Measurements from ENCODE around the gene TMCO4. TPM values are rescaled to one million over a fixed set of nuclear protein-coding genes. Genes with fewer than 3 reads are reported as not detected.
A peak's percentile ranks its signal among the peaks of the same experiment; 100 is the strongest.

The TMCO4 gene
- total and polyA plus RNA-seq, 2 donors (not counting 1 experiment from before 2014, with no cell fraction given) = 12.5 to 24.3 TPM

- Histone ChIP-seq H3K4me3 (replicated peaks in 1 of 4; ENCODE audit: control extremely low read depth in 1 of 4, insufficient read depth in 1 of 4, low read depth in 3 of 4, low read length in 4 of 4) (no peak overlapping the region), H3K27ac (ENCODE audit: insufficient read depth, low read length) (no peak overlapping the region), H3K9ac (ENCODE audit: insufficient read depth, low read length) (no peak overlapping the region), H3K36me3 (ENCODE audit: control insufficient read depth, insufficient read depth, low read length) (peaks cover 4% of the 10 kb centered on the region), H3K9me3 (ENCODE audit: control insufficient read depth, insufficient read depth, low read depth, low read length) (no peaks in the 10 kb centered on the region), H4K20me1 (ENCODE audit: control insufficient read depth, extremely low read depth, insufficient read depth, low read length) (no peaks in the 10 kb centered on the region), H3K4me1 (ENCODE audit: control insufficient read depth, extremely low read depth, insufficient read depth, low read length) (no peaks in the 10 kb centered on the region), H2AFZ (ENCODE audit: low read length) (no peak overlapping the region), H3K4me2 (ENCODE audit: extremely low read depth, insufficient read depth, low read length) (no peak overlapping the region), H3K79me2 (ENCODE audit: control insufficient read depth, insufficient read depth, low read length) (no peaks in the 10 kb centered on the region), H3K27me3 (ENCODE audit: control insufficient read depth, insufficient read depth, low read length) (no peaks in the 10 kb centered on the region)
- no peak for DNase-seq (ENCODE audit: low read depth in 2 of 2)
- TF ChIP-seq CTCF (conservative IDR thresholded peaks at IDR 0.05 in 1 of 2, IDR thresholded peaks at IDR 0.05 in 1 of 2; ENCODE audit: low read depth in 1 of 2, low read length in 2 of 2) = no peak
- no peak for TF ChIP-seq EZH2 (IDR thresholded peaks at IDR 0.05; ENCODE audit: low read length, missing control alignments)
Measured at GRCh38 chr1:19786988-19787423, 12.7 kb downstream of the TMCO4 start.

- H3K27ac ChIP-seq (ENCODE audit: insufficient read depth, low read length) = no peak overlapping the region
- H3K4me1 ChIP-seq (ENCODE audit: control insufficient read depth, extremely low read depth, insufficient read depth, low read length) = no peaks in the 10 kb centered on the region
- H3K36me3 ChIP-seq (ENCODE audit: control insufficient read depth, insufficient read depth, low read length) = peaks cover 2% of the 10 kb centered on the region
- no peaks in the 10 kb centered on the region for H3K9me3 ChIP-seq (ENCODE audit: control insufficient read depth, insufficient read depth, low read depth, low read length)
- H3K4me2 ChIP-seq (ENCODE audit: extremely low read depth, insufficient read depth, low read length) = no peak overlapping the region
- no peak overlapping the region for H3K9ac ChIP-seq (ENCODE audit: insufficient read depth, low read length)
- no peaks in the 10 kb centered on the region for H3K79me2 ChIP-seq (ENCODE audit: control insufficient read depth, insufficient read depth, low read length)
- peak in 1 of 2 donors; percentile 19 for DNase-seq (ENCODE audit: low read depth in 2 of 2)
- no peaks in the 10 kb centered on the region for H3K27me3 ChIP-seq (ENCODE audit: control insufficient read depth, insufficient read depth, low read length)
- no peaks in the 10 kb centered on the region for H4K20me1 ChIP-seq (ENCODE audit: control insufficient read depth, extremely low read depth, insufficient read depth, low read length)
- no peak overlapping the region for H3K4me3 ChIP-seq (replicated peaks in 1 of 4; ENCODE audit: control extremely low read depth in 1 of 4, insufficient read depth in 1 of 4, low read depth in 3 of 4, low read length in 4 of 4)
- no peak overlapping the region for H2AFZ ChIP-seq (ENCODE audit: low read length)
- TF ChIP-seq EZH2 (IDR thresholded peaks at IDR 0.05; ENCODE audit: low read length, missing control alignments) = no peak
- TF ChIP-seq CTCF (conservative IDR thresholded peaks at IDR 0.05 in 1 of 2, IDR thresholded peaks at IDR 0.05 in 1 of 2; ENCODE audit: low read depth in 1 of 2, low read length in 2 of 2) = no peak
Measured at GRCh38 chr1:19785660-19786059, 14.1 kb downstream of the TMCO4 start.

- H3K36me3 ChIP-seq (ENCODE audit: control insufficient read depth, insufficient read depth, low read length) = peaks cover 7% of the 10 kb centered on the region
- H3K27ac ChIP-seq (ENCODE audit: insufficient read depth, low read length) = no peak overlapping the region
- no peak for TF ChIP-seq EZH2 (IDR thresholded peaks at IDR 0.05; ENCODE audit: low read length, missing control alignments)
- TF ChIP-seq CTCF (conservative IDR thresholded peaks at IDR 0.05 in 1 of 2, IDR thresholded peaks at IDR 0.05 in 1 of 2; ENCODE audit: low read depth in 1 of 2, low read length in 2 of 2) = no peak
- no peaks in the 10 kb centered on the region for H3K79me2 ChIP-seq (ENCODE audit: control insufficient read depth, insufficient read depth, low read length)
- H3K9me3 ChIP-seq (ENCODE audit: control insufficient read depth, insufficient read depth, low read depth, low read length) = no peaks in the 10 kb centered on the region
- no peak overlapping the region for H3K4me2 ChIP-seq (ENCODE audit: extremely low read depth, insufficient read depth, low read length)
- no peaks in the 10 kb centered on the region for H3K27me3 ChIP-seq (ENCODE audit: control insufficient read depth, insufficient read depth, low read length)
- no peak for DNase-seq (ENCODE audit: low read depth in 2 of 2)
- no peak overlapping the region for H2AFZ ChIP-seq (ENCODE audit: low read length)
- no peak overlapping the region for H3K4me3 ChIP-seq (replicated peaks in 1 of 4; ENCODE audit: control extremely low read depth in 1 of 4, insufficient read depth in 1 of 4, low read depth in 3 of 4, low read length in 4 of 4)
- no peaks in the 10 kb centered on the region for H3K4me1 ChIP-seq (ENCODE audit: control insufficient read depth, extremely low read depth, insufficient read depth, low read length)
- no peak overlapping the region for H3K9ac ChIP-seq (ENCODE audit: insufficient read depth, low read length)
- H4K20me1 ChIP-seq (ENCODE audit: control insufficient read depth, extremely low read depth, insufficient read depth, low read length) = no peaks in the 10 kb centered on the region
Measured at GRCh38 chr1:19780267-19780877, 19.3 kb downstream of the TMCO4 start.

All from fibroblast of lung (primary cell).